Keratinocyte (primary cell): ENCODE measurements around the gene CUBN.

Experiments used
- CTCF ChIP-seq, 3 experiments: IDR thresholded peaks in 1 of 3; conservative IDR thresholded peaks in 1 of 3; optimal IDR thresholded peaks in 1 of 3; 2 replicates in 2 of 3; 3 replicates in 1 of 3; pipeline versions ENCODE3 to v1.5.1; 2011; ENCODE audit warnings: low read length in 3 of 3, mild to moderate bottlenecking in 3 of 3, moderate library complexity in 2 of 3, control low read depth in 1 of 3, inconsistent platforms in 1 of 3; ENCODE audit not compliant: insufficient read depth in 2 of 3; ENCODE audit errors: extremely low read depth in 1 of 3
- EZH2 ChIP-seq: IDR thresholded peaks from one replicate; pipeline ENCODE4 v1.6.1; 2012; ENCODE audit warnings: inconsistent platforms, mild to moderate bottlenecking, low read length, moderate library complexity

GRCh38 chr10:17112566-17112965 lies 17.0 kb downstream of the CUBN start:
- TF ChIP-seq CTCF (optimal IDR thresholded peaks at IDR 0.05 in 1 of 3, IDR thresholded peaks at IDR 0.05 in 1 of 3, conservative IDR thresholded peaks at IDR 0.05 in 1 of 3; ENCODE audit: extremely low read depth in 1 of 3, insufficient read depth in 2 of 3, low read length in 3 of 3) (no peak), EZH2 (no peak)
